Natural killer cell (primary cell): ENCODE data around the gene CCDC134. TPM values are rescaled to one million over a fixed set of nuclear protein-coding genes. Genes with fewer than 3 reads are reported as not detected.

Experiments used
- ATAC-seq, 3 donors: fragments of 150-1000 bp in 2 of 3; fragments of 200-7000 bp in 1 of 3; cut with Tn5 transposase; 1 replicate in 1 of 3; 2 replicates in 2 of 3; pipeline ENCODE4 v1.10.0; 2021; ENCODE audit warnings: mild to moderate bottlenecking in 2 of 3, moderate library complexity in 2 of 3
- DNase-seq, 2 donors: peaks; one replicate each; pipeline versions ENCODE4 v3.0.0 to v3.0.0-alpha.2; 2013 to 2021; ENCODE audit warnings: mixed read lengths in 1 of 2
- H3K27ac ChIP-seq: one replicate; pipeline ENCODE4 v1.5.1; 2013; ENCODE audit warnings: mild to moderate bottlenecking, low read length
- H3K27me3 ChIP-seq: one replicate; pipeline ENCODE4 v1.6.1; 2013; ENCODE audit warnings: low read length; ENCODE audit not compliant: control insufficient read depth, insufficient read depth
- H3K36me3 ChIP-seq: one replicate; pipeline ENCODE4 v1.6.1; 2013; ENCODE audit warnings: low read length; ENCODE audit not compliant: control insufficient read depth, insufficient read depth
- H3K4me1 ChIP-seq: one replicate; pipeline ENCODE4 v1.6.1; 2013; ENCODE audit warnings: low read length; ENCODE audit not compliant: control insufficient read depth, insufficient read depth
- H3K4me3 ChIP-seq: one replicate; pipeline ENCODE4 v1.5.1; 2013; ENCODE audit warnings: low read length
- H3K9me3 ChIP-seq: one replicate; pipeline ENCODE4 v1.6.1; 2013; ENCODE audit warnings: low read length; ENCODE audit not compliant: control insufficient read depth, insufficient read depth
- H3K27ac Mint-ChIP-seq, 2 donors: one replicate each; pipeline ENCODE4 v1.8.0; 2022; ENCODE audit warnings: mild to moderate bottlenecking in 2 of 2, mixed read lengths in 2 of 2, moderate library complexity in 1 of 2
- H3K27me3 Mint-ChIP-seq, 2 donors: one replicate each; pipeline ENCODE4 v1.8.0; 2022; ENCODE audit warnings: low read depth in 2 of 2, mixed read lengths in 2 of 2
- H3K36me3 Mint-ChIP-seq: one replicate; pipeline ENCODE4 v1.8.0; 2022; ENCODE audit warnings: mixed read lengths
- H3K4me1 Mint-ChIP-seq, 2 donors: one replicate each; pipeline ENCODE4 v1.8.0; 2022; ENCODE audit warnings: mixed read lengths in 2 of 2
- H3K4me3 Mint-ChIP-seq: one replicate; pipeline ENCODE4 v1.8.0; 2022; ENCODE audit warnings: mild to moderate bottlenecking, moderate library complexity, mixed read lengths
- H3K9me3 Mint-ChIP-seq, 2 donors: one replicate each; pipeline ENCODE4 v1.8.0; 2022; ENCODE audit warnings: mixed read lengths in 2 of 2
- WGBS: methylation state at CpG from one replicate; pipeline ENCODE4 v1.1.7; 2013; ENCODE audit warnings: missing lambda C conversion rate; ENCODE audit not compliant: insufficient coverage; 5-methylcytosine and 5-hydroxymethylcytosine counted together
- intact Hi-C: fragments of 100-400 bp; cut with micrococcal nuclease; formaldehyde crosslinking; loops from one replicate; pipeline ENCODE4 v1.14.2; 2022
- total RNA-seq, 4 donors: library from RNA; stranded (reverse); fragments of 120-200 nt in 1 of 4; gene quantifications; one replicate each; pipeline versions ENCODE4 v1.2.3 to v1.2.4, GENCODE V29; 2013 to 2022
- TF ChIP-seq, protein P1 (sequence below): fragments of 200-600 bp; IDR thresholded peaks from one replicate; pipeline ENCODE4 v1.8.0; 2022; ENCODE audit warnings: antibody characterized with exemption

Gene CCDC134
- total RNA-seq, 3 donors from 2014 or later (not counting 1 experiment from before 2014, with no cell fraction given): 16.4 to 22.1 (median 16.7) TPM

DNA sequence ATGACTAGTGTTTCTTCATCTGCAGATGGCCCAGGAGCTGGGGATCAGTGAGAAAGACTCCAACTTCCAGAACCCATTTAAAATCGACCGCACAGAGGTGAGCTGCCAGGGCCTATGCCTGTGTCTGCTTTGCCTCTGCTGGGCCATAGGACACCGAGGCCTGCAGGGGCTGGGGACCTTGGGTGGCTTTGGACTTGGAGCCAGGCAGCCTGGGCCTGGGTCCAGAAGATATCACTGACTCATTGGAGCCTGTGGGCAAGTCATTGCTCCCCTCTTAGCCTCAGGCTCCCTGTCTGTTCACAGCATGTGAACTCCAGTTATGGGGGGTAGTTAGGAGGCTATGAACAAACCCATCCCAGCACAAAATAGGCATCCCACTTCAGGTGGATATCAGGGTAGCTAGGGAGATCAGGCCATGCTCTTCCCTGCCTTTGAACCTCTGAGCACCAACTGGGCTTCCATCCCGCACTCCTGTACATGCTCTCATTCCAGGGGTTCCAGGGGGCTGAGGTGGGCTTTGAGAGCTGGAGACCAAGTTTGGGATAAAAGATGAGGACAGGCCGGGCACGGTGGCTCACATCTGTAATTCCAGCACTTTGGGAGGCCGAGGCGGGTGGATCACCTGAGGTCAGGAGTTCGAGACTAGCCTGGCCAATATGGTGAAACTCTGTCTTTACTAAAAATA lies 13.4 kb downstream of the CCDC134 start:
- 99% methylated on average over 9 of the region's 9 CpGs for WGBS
- no peaks in the 10 kb centered on the region for H3K27me3 ChIP-seq
- H3K36me3 Mint-ChIP-seq: no peaks in the 10 kb centered on the region
- no peak for DNase-seq
- H3K36me3 ChIP-seq: peaks cover 22% of the 10 kb centered on the region
- peak overlapping the region in 1 of 2 donors; percentile 8 for H3K27ac Mint-ChIP-seq
- TF ChIP-seq, protein P1, sequence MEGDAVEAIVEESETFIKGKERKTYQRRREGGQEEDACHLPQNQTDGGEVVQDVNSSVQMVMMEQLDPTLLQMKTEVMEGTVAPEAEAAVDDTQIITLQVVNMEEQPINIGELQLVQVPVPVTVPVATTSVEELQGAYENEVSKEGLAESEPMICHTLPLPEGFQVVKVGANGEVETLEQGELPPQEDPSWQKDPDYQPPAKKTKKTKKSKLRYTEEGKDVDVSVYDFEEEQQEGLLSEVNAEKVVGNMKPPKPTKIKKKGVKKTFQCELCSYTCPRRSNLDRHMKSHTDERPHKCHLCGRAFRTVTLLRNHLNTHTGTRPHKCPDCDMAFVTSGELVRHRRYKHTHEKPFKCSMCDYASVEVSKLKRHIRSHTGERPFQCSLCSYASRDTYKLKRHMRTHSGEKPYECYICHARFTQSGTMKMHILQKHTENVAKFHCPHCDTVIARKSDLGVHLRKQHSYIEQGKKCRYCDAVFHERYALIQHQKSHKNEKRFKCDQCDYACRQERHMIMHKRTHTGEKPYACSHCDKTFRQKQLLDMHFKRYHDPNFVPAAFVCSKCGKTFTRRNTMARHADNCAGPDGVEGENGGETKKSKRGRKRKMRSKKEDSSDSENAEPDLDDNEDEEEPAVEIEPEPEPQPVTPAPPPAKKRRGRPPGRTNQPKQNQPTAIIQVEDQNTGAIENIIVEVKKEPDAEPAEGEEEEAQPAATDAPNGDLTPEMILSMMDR: no peak
- no peaks in the 10 kb centered on the region for H3K4me1 ChIP-seq
- no peak overlapping the region for H3K27ac ChIP-seq
- ATAC-seq: no peak
- no peaks in the 10 kb centered on the region for H3K27me3 Mint-ChIP-seq
- intact Hi-C loops: no loop called here
- no peaks in the 10 kb centered on the region for H3K9me3 Mint-ChIP-seq
- no peak overlapping the region for H3K4me3 Mint-ChIP-seq
- no peaks in the 10 kb centered on the region for H3K9me3 ChIP-seq
- H3K4me1 Mint-ChIP-seq: peaks cover 0 to 11% of the 10 kb centered on the region in 2 donors
- no peak overlapping the region for H3K4me3 ChIP-seq

- Mint-ChIP-seq H3K4me1 (peaks cover 0 to 10% of the 10 kb centered on the region in 2 donors), H3K27ac (no peak overlapping the region), H3K4me3 (no peak overlapping the region), H3K36me3 (no peaks in the 10 kb centered on the region), H3K27me3 (no peaks in the 10 kb centered on the region), H3K9me3 (no peaks in the 10 kb centered on the region)
- 94% methylated on average over 3 of the region's 3 CpGs for WGBS
- TF ChIP-seq, protein P1: no peak
- Histone ChIP-seq H3K4me1 (no peaks in the 10 kb centered on the region), H3K4me3 (no peak overlapping the region), H3K9me3 (no peaks in the 10 kb centered on the region), H3K27ac (no peak overlapping the region), H3K27me3 (no peaks in the 10 kb centered on the region), H3K36me3 (peaks cover 19% of the 10 kb centered on the region)
- no peak for DNase-seq
- intact Hi-C loops: no loop called here
- ATAC-seq: no peak
Observed at GRCh38 chr22:41815716-41816115, 15.2 kb downstream of the CCDC134 start.

- intact Hi-C loops: no loop called here
- TF ChIP-seq, protein P1: no peak
- Mint-ChIP-seq H3K36me3 (no peaks in the 10 kb centered on the region), H3K27me3 (no peaks in the 10 kb centered on the region), H3K4me3 (no peak overlapping the region), H3K4me1 (peaks cover 0 to 12% of the 10 kb centered on the region in 2 donors), H3K9me3 (no peaks in the 10 kb centered on the region), H3K27ac (no peak overlapping the region)
- DNase-seq (no peak), ATAC-seq (no peak)
- no peaks in the 10 kb centered on the region for H3K27me3 ChIP-seq
- no peak overlapping the region for H3K4me3 ChIP-seq
- no peak overlapping the region for H3K27ac ChIP-seq
- peaks cover 19% of the 10 kb centered on the region for H3K36me3 ChIP-seq
- WGBS: 97% methylated on average over 1 of the region's 1 CpG
- no peaks in the 10 kb centered on the region for H3K9me3 ChIP-seq
- H3K4me1 ChIP-seq: no peaks in the 10 kb centered on the region
Observed at GRCh38 chr22:41816241-41816640, 15.8 kb downstream of the CCDC134 start.

GRCh38 chr22:41816871-41817270 lies 16.4 kb downstream of the CCDC134 start:
- no peaks in the 10 kb centered on the region for H3K27me3 Mint-ChIP-seq
- no peak overlapping the region for H3K4me3 ChIP-seq
- H3K4me3 Mint-ChIP-seq: no peak overlapping the region
- peaks cover 19% of the 10 kb centered on the region for H3K36me3 ChIP-seq
- intact Hi-C loops: no loop called here
- no peaks in the 10 kb centered on the region for H3K9me3 Mint-ChIP-seq
- H3K36me3 Mint-ChIP-seq: no peaks in the 10 kb centered on the region
- no peak overlapping the region for H3K27ac ChIP-seq
- H3K9me3 ChIP-seq: no peaks in the 10 kb centered on the region
- no peaks in the 10 kb centered on the region for H3K4me1 ChIP-seq
- TF ChIP-seq, protein P1: no peak
- WGBS: 92% methylated on average over 2 of the region's 2 CpGs
- peaks cover 0 to 18% of the 10 kb centered on the region in 2 donors for H3K4me1 Mint-ChIP-seq
- DNase-seq (no peak), ATAC-seq (no peak)
- H3K27me3 ChIP-seq: no peaks in the 10 kb centered on the region
- no peak overlapping the region for H3K27ac Mint-ChIP-seq
